Left ventricle myocardium superior (tissue), 1 donor: ENCODE results near the gene P2RX3. TPM values are rescaled to one million over a fixed set of nuclear protein-coding genes. Genes with fewer than 3 reads are reported as not detected.
"Not testable (repeated sequence)": the region's sequence is repeated elsewhere in the genome, so short reads cannot be mapped to it uniquely, and the experiment has no call there.

Experiments used
- ATAC-seq: fragments of 200-7000 bp; cut with Tn5 transposase; one replicate; pipeline ENCODE4 v1.9.1; 2020; ENCODE audit warnings: mild to moderate bottlenecking, moderate library complexity
- DNase-seq: peaks from one replicate; pipeline ENCODE4 v3.0.0-alpha.2; 2020
- intact Hi-C: fragments of 100-400 bp; cut with micrococcal nuclease; formaldehyde crosslinking; loops from one replicate; pipeline ENCODE4 v1.11.0; 2022
- total RNA-seq: library from RNA; stranded (reverse); fragmentation: NEBNext Ultra II Directional; extraction: Animal tissue kit (Norgen Biotek cat#: 25700); gene quantifications from one replicate; pipeline ENCODE4 v1.2.1, GENCODE V29; 2021
- donor health status: DM: no; HTN: yes; CAD: no; lungs with severe emphysema.

The P2RX3 gene
- total RNA-seq, 1 donor from 2014 or later = 4.5 TPM

DNA sequence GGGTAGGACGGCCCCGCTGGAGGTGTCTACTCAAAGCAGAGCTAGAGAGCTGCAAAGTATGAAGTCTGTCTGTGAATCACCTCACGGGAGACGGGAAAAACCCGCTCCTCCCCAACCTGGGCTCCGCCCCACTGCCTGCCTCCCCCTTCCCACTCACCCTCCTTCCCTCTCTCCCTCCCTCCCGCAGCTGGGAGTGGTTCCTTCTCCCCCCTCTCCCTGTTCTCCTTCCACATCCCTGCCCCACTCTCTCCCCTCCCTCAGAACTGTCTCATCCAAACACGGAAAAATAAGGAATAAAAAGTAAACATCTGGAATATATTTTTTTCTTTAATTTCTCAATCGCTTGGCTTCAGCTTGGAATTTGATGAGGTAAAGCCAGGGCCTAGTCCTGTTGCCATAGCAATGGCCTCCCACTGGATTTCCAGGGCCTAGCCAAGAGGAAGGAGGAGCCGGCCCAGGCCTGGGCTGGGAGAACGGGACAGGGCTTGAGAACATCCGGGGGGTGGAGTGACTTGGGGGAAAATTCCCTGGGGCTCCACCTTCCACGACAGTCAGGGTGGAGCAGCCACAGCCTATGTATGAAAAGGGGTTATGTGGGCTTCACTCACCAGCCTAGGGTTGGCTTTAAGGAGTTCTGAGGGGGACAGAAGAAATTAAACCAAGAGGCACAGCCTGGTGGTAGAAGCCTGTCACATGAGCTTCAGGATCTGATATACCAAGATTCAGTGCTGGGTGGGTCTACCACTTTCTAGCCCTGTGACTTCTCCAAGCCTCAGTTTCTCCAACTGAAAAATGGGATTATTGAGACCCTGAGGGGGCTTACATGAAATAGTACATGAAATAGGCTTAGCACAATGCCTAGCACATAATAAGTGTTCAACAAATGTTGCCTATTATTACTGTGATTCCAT, 15.6 kb upstream of the P2RX3 start:
- intact Hi-C loops = no loop called here

DNA sequence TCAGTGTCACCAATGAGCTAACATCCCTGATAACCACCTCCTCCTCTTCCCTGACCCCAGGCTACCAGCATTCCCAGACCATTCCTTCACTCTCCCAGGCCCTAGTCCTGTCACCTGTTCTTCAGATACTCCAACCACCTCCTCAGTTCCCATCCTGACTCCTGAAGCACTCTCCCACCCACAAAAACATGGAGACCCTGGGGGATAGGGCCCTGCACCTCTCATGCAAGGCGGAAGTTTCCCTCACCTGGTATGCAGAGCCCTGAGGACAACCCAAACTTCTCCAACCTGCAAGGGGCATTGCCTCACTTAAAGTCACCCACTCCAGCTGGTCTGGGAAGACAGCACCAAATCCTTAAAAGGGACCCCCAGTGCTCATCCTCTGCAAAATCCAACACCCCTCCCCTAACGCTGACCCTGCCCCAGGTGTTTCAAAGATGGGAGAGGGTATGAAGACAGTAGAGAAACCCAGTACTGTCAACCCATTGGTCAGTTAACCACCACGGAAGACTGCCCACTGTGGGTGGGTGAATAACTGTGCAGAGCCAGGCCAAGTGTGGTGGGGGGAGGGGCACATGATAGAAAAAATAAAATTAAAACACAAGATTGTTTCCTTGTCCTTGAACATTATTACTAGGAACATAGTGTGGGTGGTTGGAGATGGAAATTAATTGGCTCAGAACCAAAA, 14.8 kb upstream of the P2RX3 start:
- DNase-seq = no peak
- intact Hi-C loops = no loop called here
- no peak for ATAC-seq

More for the DNA sequence above, 15.6 kb upstream of the P2RX3 start:
- DNase-seq = peak; percentile 91
- peak; percentile 68 for ATAC-seq

DNA sequence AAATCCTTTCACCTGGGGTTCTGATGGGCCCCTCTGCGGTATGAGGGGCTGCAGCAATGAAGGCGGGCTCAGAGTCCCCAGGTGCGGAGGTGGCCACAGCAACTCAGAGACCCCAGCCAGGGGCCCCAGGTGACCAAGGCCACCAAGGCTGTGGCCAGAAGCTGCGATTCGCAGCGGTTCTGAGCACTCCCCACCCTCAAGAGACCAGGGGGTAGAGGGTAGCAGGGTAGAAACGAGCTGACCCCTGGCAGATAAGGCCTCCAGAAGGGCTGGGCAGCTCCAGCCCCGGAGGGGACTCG, 14.3 kb upstream of the P2RX3 start:
- intact Hi-C loops = no loop called here
- DNase-seq (no peak), ATAC-seq (no peak)

DNA sequence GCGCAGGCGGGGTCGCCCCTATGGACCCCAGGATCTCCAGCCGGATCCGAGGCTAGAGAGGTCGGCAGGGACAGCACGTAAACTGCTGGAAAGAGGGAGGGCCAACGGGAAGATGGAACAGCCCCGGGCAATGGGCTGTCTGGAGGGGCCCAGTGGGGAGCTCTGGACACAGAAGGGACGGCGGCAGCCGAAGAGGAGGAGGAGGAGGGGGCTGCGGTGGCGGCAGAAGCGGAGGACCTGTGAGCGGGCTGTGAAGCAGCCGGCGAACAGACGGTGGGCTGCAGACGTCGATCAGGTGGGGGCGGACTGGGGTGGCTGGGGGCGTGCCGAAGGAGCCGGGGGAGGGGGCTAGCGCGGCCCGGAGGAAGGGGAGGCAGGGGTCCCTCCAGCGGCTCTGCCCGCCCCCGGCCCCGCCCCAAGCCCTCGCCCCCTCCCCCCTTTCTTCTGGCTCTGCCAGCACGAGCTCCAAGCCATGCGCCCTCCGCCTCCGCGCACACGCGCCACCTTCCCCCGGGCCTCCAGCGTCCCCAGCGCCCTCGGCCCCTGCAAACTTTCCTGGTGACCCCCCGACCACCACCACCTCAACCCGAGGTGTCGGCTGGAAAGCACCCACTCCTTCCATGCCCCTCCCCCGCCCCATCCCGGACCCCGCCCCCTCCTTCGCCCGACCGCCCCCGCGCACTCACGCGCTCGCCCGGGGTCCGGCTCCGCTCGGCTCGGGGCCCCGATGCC, 13.8 kb upstream of the P2RX3 start:
- peak; percentile 65 for DNase-seq
- ATAC-seq = peak; percentile 2
- intact Hi-C loops = no loop called here

DNA sequence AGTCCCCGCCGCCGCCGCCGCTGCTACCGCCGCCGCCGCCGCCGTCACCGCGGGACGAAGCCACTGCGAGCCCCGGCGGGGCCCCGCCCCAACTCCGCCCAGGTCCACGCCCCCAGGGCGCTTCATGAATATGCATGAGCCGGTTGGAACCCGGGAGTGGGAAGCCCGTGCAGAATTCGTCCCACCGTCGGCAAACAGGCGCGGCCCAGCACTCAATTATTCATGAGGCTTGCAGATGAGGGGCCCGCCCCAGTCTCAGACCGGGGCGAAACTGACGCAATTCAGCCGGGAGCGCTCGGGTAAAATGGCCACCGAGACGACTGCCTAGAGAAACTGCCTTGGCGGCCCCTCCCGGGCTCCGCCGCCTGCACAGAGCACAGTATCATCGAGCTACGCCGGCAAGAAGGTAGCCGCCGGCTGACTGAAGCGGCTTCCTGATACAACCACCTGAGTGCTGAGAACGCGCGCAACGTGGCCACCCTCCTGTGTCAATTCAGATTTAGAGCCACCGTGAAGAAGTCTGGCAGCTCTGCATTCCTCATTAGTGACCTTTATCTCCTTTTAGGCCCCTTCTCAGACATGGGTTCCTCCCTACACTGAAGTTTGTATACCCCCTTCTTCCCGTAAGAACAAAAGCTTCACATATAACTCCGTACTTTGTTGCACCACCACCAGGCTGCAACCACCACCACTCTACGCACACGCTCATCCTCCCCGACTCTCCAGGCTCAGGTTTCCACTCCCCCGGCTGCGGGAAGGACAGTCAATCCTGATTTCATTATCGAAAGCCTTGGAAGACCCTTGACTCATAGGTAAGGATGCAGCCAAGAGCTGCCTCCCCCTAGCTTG, 13.0 kb upstream of the P2RX3 start, which contains the start of gene TNKS1BP1:
TSS of gene TNKS1BP1 (minus strand) at position 67 of the 849 bp plus-strand sequence. CDS start 3,067 bp downstream, outside the sequence.
- ATAC-seq (peak; percentile 83), DNase-seq (peak; percentile 97)
- intact Hi-C loops = no loop called here

DNA sequence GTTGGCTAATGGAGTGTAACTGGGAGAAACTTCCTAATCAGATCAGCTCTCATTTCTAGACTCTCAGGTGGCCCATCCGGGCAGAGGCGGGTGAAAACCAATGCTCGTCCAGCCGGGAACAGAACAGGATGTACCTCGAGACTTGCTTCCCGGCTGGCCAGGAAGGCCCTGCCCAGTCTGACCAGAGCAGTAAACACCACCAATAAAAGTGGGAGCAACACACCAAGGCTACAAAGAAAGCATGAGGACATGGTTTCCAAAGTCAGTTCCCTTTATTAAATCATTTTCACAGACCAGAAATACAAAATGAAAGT, 12.5 kb upstream of the P2RX3 start:
- intact Hi-C loops = no loop called here
- peak; percentile 16 for ATAC-seq
- DNase-seq = peak; percentile 57

DNA sequence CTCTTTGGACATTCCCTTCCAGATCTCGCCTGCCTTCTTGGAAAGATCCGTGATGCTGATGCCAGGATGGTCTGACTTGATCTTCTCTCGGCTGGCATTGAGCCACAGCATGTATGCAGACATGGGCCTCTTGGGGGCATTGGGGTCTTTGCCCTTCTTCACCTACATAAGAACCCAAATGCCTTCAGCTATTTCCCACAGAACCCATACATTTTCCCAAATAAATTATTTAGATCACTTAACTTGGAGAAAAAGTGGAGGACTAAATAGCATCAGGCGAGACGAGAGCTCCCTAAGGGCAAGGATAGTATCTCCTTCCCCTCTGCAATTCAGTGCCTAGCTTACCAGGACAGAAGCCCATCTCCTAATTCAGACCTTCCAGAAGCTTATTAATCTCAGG, 10.4 kb upstream of the P2RX3 start:
- no peak for DNase-seq
- intact Hi-C loops = no loop called here

DNA sequence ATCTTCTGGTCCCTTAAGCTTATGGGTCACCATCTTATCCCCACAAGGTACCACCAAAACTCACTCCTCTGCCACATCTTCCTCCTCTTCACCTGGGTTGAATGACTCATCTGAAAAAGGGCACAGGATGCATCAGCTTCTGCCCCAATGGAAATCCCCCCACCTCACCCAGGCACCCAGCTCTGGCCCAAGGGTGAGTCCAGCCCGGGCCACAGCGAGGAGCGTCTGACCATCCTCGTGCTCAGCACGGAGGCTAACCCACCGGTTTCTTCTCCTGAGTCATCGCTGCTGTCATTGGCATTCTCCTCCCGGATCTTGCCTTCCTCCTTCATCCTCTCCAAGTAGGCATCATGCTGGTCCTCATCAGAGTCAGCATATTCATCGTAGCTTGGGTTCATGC, 8.1 kb upstream of the P2RX3 start:
- ATAC-seq (no peak), DNase-seq (no peak)
- intact Hi-C loops = no loop called here

More for the DNA sequence above, 10.4 kb upstream of the P2RX3 start:
- no peak for ATAC-seq

DNA sequence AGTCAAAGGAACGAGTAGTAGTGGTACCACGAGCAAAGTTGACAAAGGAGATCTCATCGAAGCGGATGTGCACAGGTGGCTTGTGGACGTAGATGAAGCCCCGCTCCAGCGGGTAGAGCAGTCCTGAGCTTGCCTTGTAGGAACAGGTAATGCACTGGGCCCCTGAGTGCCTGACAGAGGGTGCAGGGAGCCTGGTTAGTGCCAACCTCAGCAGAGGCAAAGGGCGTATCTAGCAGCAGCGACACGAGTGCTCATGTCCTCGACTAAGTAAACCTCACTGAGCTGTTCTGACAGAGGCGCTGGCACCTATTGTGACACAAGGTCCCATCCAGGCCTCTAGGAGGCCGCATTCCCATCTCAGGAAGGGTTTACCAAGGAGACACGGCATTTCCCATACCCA, 6.4 kb upstream of the P2RX3 start:
- no peak for DNase-seq
- intact Hi-C loops = no loop called here

DNA sequence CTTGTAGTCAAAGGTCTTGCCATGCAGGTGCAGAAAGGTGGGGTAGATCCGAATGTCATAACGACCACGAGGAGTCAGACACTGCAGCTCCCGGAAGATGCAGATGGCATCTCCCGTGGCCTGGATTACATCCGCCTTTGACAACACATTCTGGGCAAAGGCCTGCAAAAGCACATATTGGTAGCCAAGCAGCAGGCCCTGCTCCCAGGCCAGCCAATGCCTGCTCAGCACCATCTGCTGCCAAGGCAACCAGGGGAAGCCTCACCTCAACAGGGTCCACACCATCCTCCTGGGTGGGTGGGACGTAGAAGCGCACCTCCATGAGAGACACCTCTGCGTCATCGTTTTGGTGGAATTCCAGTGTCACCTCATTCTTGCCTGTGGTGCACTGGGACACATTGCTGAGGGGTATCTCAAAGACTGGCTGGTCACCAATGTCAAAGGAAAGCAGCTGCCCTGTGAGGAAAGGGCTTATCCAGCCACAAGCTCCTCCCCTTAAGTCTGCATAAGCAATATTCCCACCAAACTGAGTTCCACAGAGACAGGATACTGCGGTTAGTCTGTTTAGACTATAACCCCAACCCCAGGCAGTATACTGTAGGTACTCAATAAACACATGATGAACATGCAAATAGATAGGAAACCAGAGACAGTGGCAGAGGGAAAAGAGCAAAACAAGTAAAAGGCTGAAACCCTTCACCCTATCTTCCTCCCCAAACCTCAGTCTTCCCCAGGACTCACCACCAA, 5.3 kb upstream of the P2RX3 start:
- intact Hi-C loops = no loop called here
- ATAC-seq (no peak), DNase-seq (no peak)

More for the DNA sequence above, 6.4 kb upstream of the P2RX3 start:
- no peak for ATAC-seq

DNA sequence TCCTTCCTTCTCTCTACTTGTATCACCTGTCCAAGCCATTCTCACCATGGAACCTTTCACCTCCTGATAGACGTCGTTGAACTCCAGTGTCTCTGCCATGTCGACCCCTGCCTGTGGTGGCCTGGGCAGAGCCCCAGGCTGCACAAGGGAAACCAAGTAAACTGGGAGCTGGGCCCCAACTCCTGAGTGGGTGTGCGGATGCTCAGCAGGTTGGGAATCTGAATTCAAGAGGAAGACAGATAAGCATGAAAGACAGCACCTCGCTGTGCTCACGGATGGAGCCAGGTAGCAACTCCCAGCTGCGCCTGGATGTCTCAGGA, 3.2 kb upstream of the P2RX3 start:
- ATAC-seq = peak; percentile 1
- intact Hi-C loops = no loop called here
- DNase-seq = no peak

DNA sequence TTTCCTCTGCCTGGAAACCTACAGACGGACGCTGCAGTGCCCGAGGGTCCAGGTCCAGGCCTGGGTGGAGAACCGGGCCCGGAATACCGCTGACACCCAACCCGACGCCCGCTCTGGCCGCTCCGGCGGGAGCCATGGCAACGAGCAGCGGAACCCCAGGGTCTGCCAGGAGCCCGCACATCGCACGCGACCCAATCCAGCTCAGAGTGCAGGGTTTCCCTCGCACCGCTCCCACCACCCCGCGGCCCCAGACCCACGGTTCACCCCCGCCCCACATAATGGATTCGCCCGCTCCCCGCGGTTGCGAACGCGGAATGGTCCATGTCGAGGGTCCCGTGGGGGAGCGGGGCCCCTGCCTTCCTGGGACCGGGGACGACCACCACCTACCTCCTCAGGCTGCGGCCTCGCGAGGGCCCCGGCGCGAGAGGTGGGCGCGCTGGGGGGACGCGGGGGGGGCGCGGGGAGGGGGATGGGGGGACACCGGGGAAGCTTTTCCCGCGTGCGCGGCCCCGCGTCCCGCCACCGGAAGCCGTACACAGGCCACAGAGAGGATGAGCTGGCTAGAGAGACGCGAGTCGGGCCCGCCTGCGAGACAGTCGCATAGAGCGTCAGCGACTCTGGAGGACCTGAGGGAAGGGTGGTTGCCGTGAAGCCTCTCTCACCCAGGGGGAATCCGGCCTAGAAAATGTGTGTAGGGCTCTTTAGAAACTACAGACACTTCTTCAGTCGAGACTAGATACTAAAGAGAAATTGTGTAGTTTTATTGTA, 2.6 kb upstream of the P2RX3 start, which contains the start of gene SSRP1:
TSS of gene SSRP1 (minus strand) at position 550 of the 768 bp plus-strand sequence. CDS start 771 bp downstream, outside the sequence.
- intact Hi-C loops = no loop called here
- DNase-seq = peak; percentile 94
- ATAC-seq = peak; percentile 98

DNA sequence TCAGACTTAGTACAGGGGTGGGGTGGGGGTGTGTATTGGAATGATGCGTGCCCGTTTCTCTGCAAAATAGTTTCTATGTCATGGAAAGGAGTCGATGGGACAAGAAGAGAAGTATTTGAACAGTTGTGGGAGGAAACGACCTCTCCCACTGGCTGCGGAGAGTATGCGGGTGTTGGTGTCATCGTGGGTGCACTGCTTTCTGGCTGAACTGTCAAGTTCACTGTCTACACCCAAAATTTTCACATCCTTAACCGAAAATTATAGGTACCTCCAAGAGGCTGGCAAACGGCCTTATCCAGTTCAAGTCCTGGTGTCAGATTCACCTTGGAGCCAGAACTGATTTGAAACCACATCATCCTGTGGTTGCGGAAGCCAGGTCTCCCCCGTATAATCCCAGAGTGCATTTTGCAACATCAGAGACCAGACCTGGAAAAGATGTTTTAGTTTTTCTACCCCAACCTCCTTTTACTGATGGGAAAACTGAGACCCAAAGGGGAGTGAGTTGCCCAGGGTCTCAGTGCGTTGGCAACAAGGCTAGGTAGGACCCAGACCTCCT, 2.0 kb upstream of the P2RX3 start:
- ATAC-seq (no peak), DNase-seq (no peak)
- intact Hi-C loops = no loop called here

DNA sequence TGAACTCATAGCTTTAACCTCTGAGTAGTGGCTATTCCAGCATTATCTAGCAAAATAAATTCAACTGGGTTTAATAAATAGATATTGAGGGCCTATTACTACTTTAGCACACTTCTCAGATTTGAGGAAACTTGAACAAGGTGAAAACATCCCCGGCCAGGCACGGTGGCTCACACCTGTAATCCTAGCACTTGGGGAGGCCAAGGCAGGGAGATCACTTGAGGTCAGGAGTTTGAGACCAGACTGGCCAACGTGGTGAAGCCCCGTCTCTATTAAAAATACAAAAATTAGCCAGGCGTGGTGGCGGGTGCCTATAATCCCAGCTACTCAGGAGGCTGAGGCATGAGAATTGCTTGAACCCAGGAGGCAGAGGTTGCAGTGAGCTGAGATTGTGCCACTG, 1.3 kb upstream of the P2RX3 start:
- intact Hi-C loops, DNase-seq, ATAC-seq: not testable (repeated sequence)

DNA sequence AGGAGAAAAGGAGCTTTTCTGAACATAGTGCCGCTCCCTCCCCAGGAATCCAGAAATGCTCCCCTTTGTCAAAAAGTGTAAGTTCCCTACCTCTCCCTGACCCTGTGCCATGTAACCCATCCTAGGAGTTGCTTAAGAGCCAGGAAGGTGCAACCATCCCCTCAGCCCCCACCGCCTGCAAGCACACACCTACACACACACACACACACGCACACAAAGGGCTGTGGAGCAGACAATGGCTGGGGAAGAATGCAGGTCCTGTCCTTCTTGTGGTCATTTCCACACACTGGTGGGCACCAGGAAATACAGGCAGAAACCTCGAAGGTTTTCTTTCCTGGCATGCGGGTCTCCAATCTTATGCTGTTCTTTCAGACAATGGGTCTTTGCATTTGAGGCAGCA, 1.2 kb downstream of the P2RX3 start:
- ATAC-seq = no peak
- intact Hi-C loops = no loop called here

DNA sequence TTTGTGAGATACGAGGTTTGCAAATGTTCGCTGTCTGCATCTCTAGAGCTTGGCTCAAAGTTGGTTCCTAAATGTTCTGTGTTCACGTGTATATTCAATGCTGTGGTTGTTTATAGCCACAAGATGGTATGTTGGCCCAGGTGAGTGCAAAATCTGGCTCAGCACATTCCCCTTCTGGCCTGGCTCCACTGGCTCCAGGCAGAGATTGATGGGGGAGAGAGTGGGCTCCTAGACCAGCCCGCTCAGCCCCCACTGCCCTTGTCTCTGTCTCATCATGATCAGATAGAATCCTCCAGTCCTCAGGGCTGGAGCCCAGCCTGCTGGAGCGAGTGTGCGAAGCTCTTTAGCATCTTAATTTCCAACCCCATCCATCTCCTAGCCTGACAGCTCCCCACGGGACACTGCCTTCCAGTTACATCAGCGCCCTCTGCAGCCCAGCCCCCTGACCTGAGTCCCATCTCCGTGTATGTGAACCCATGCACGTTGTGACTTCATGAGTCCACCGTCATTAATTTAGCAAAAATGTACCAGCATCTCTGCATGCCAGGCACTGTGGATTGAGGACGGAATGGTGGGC, 2.0 kb downstream of the P2RX3 start:
- DNase-seq = peak; percentile 40
- intact Hi-C loops = no loop called here
- no peak for ATAC-seq

More for the DNA sequence above, 1.2 kb downstream of the P2RX3 start:
- no peak for DNase-seq

DNA sequence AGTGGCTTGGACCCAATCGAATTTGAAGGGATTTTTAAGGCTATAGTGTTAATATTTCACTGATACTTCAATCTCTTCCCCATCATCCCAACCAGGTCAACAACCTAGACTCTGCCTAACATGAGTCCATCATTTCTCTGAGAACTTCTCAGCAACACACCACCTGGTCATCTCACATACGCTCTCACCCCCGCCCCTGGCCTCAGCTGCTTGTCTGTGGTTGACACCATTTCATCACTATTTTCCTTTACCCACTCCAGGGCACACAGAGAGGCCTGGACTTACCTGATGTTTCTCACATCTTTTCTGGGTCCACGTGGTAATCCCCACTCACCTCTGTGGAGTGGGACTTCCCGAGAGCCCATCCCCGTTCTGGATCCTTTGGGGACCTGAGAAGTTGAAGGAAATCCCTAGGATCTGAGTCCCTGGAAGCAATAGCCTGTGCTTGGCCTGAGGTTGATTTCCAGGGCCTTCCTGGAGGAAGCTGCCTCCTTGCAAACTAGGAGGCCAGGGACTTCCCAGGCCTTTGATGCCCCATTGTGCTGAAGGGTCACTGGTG, 3.2 kb downstream of the P2RX3 start:
- intact Hi-C loops = no loop called here
- DNase-seq (no peak), ATAC-seq (no peak)
